Bronchial epithelial cell (primary cell): Measurements from ENCODE around the gene EFNA5. TPM values are rescaled to one million over a fixed set of nuclear protein-coding genes. Genes with fewer than 3 reads are reported as not detected.

Source experiments
- DNase-seq: peaks from one replicate; pipeline ENCODE4 v3.0.0-alpha.2; 2010; ENCODE audit warnings: low read depth
- FAIRE-seq: peaks from 2 replicates; lab custom pipeline; 2011; peaks lifted over from hg19 to GRCh38; lab: Jason Lieb, UNC
- H3K27me3 ChIP-seq: 2 replicates; pipeline ENCODE4 v1.5.1; 2011; ENCODE audit warnings: low read length; ENCODE audit not compliant: control insufficient read depth, insufficient read depth
- H3K36me3 ChIP-seq: 2 replicates; pipeline ENCODE4 v1.5.1; 2011; ENCODE audit warnings: low read length; ENCODE audit not compliant: control insufficient read depth, insufficient read depth
- H3K4me3 ChIP-seq: 2 replicates; pipeline ENCODE4 v1.5.1; 2011; ENCODE audit warnings: mild to moderate bottlenecking, low read depth, low read length, control low read depth
- total RNA-seq: library from RNA; depleted of rRNA; stranded (reverse); fragments of >200 nt; gene quantifications from 2 replicates; pipeline ENCODE4 v1.2.1, GENCODE V29; 2014
- TF ChIP-seq, protein P1 (sequence below): IDR thresholded peaks from 2 replicates; pipeline ENCODE4 v1.5.1; 2011; ENCODE audit warnings: mild to moderate bottlenecking, moderate library complexity, low read length, control low read depth, inconsistent platforms; ENCODE audit not compliant: insufficient read depth, severe bottlenecking

The EFNA5 gene
- total RNA-seq, 1 donor from 2014 or later, result 3.9 TPM

- DNase-seq, result no peak
- no peak for FAIRE-seq
- TF ChIP-seq, protein P1, sequence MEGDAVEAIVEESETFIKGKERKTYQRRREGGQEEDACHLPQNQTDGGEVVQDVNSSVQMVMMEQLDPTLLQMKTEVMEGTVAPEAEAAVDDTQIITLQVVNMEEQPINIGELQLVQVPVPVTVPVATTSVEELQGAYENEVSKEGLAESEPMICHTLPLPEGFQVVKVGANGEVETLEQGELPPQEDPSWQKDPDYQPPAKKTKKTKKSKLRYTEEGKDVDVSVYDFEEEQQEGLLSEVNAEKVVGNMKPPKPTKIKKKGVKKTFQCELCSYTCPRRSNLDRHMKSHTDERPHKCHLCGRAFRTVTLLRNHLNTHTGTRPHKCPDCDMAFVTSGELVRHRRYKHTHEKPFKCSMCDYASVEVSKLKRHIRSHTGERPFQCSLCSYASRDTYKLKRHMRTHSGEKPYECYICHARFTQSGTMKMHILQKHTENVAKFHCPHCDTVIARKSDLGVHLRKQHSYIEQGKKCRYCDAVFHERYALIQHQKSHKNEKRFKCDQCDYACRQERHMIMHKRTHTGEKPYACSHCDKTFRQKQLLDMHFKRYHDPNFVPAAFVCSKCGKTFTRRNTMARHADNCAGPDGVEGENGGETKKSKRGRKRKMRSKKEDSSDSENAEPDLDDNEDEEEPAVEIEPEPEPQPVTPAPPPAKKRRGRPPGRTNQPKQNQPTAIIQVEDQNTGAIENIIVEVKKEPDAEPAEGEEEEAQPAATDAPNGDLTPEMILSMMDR, result no peak
- H3K27me3 ChIP-seq, result no peaks in the 10 kb centered on the region
- H3K4me3 ChIP-seq, result no peak overlapping the region
- H3K36me3 ChIP-seq, result peaks cover 2% of the 10 kb centered on the region
Observed at GRCh38 chr5:107661038-107661649, 9.6 kb downstream of the EFNA5 start.

- DNase-seq (no peak), FAIRE-seq (no peak)
- Histone ChIP-seq H3K4me3 (no peak overlapping the region), H3K27me3 (no peaks in the 10 kb centered on the region), H3K36me3 (peaks cover 2% of the 10 kb centered on the region)
- TF ChIP-seq, protein P1, result no peak
Observed at GRCh38 chr5:107658528-107658927, 12.2 kb downstream of the EFNA5 start.

GRCh38 chr5:107655831-107656230, 14.9 kb downstream of the EFNA5 start:
- DNase-seq (peak; percentile 92), FAIRE-seq (no peak)

GRCh38 chr5:107654827-107655226, 15.9 kb downstream of the EFNA5 start:
- Histone ChIP-seq H3K36me3 (no peaks in the 10 kb centered on the region), H3K4me3 (no peak overlapping the region), H3K27me3 (no peaks in the 10 kb centered on the region)
- DNase-seq (no peak), FAIRE-seq (no peak)
- TF ChIP-seq, protein P1, result no peak

More at GRCh38 chr5:107655831-107656230, 14.9 kb downstream of the EFNA5 start:
- no peak overlapping the region for H3K4me3 ChIP-seq
- no peaks in the 10 kb centered on the region for H3K36me3 ChIP-seq
- TF ChIP-seq, protein P1, result no peak
- no peaks in the 10 kb centered on the region for H3K27me3 ChIP-seq

GRCh38 chr5:107653685-107654084, 17.1 kb downstream of the EFNA5 start:
- H3K4me3 ChIP-seq, result no peak overlapping the region
- DNase-seq (no peak), FAIRE-seq (no peak)
- H3K36me3 ChIP-seq, result no peaks in the 10 kb centered on the region
- TF ChIP-seq, protein P1, result no peak
- H3K27me3 ChIP-seq, result no peaks in the 10 kb centered on the region
